Mucosa of rectum (tissue), 2 donors: ENCODE data around the gene ADGRA3.

Experiments
- H3K27ac ChIP-seq, 2 donors: one replicate each; pipeline ENCODE4 v1.7.0; 2013; ENCODE audit warnings: inconsistent platforms in 2 of 2, low read depth in 2 of 2, low read length in 2 of 2
- H3K27me3 ChIP-seq, 2 donors: one replicate each; pipeline ENCODE4 v1.7.0; 2013; ENCODE audit warnings: low read length in 2 of 2; ENCODE audit not compliant: control insufficient read depth in 2 of 2, insufficient read depth in 2 of 2
- H3K36me3 ChIP-seq, 2 donors: one replicate each; pipeline ENCODE4 v1.7.0; 2013; ENCODE audit warnings: low read length in 2 of 2; ENCODE audit not compliant: control insufficient read depth in 2 of 2, insufficient read depth in 2 of 2
- H3K4me1 ChIP-seq, 2 donors: one replicate each; pipeline ENCODE4 v1.7.0; 2013; ENCODE audit warnings: low read length in 2 of 2, mild to moderate bottlenecking in 1 of 2; ENCODE audit not compliant: control insufficient read depth in 2 of 2, insufficient read depth in 2 of 2
- H3K4me3 ChIP-seq, 2 donors: one replicate each; pipeline ENCODE4 v1.7.0; 2013; ENCODE audit warnings: low read length in 2 of 2
- H3K9ac ChIP-seq, 2 donors: one replicate each; pipeline ENCODE4 v1.7.0; 2013; ENCODE audit warnings: low read length in 2 of 2, low read depth in 1 of 2, mild to moderate bottlenecking in 1 of 2
- H3K9me3 ChIP-seq, 2 donors: one replicate each; pipeline ENCODE4 v1.7.0; 2013; ENCODE audit warnings: low read length in 2 of 2; ENCODE audit not compliant: control insufficient read depth in 2 of 2
- donor health status: healthy.
- donor health status: Normal muscosa, but diverticular disease.

The ADGRA3 gene

GRCh38 chr4:22456291-22456690 lies 59.6 kb downstream of the ADGRA3 start:
- H3K27ac ChIP-seq, result no peak overlapping the region
- H3K4me3 ChIP-seq, result no peak overlapping the region
- peaks cover 8 to 17% of the 10 kb centered on the region in 2 donors for H3K36me3 ChIP-seq
- H3K9me3 ChIP-seq, result no peaks in the 10 kb centered on the region
- no peaks in the 10 kb centered on the region for H3K27me3 ChIP-seq
- H3K9ac ChIP-seq, result no peak overlapping the region
- H3K4me1 ChIP-seq, result no peaks in the 10 kb centered on the region

DNA sequence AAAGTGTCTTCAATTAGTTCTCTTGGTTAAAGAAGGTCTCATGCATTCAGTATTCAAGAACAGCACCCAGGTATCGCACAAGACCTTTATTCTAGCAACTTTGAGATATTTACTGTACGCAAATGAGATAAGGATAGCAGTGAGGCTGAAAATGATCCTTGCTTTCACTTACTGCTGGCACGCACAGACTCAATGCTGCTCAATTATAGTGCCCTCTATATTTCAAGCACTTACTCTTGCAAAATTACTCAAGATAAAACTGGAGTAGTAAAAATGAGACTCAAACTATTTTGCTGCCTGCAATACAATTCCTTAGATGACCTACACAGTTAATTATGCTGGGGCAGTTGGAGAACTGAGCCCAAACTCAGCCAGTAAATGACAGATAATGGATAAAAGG lies 60.9 kb downstream of the ADGRA3 start:
- H3K36me3 ChIP-seq, result peaks cover 6 to 10% of the 10 kb centered on the region in 2 donors
- H3K27ac ChIP-seq, result no peak overlapping the region
- H3K4me1 ChIP-seq, result no peaks in the 10 kb centered on the region
- H3K9ac ChIP-seq, result no peak overlapping the region
- no peaks in the 10 kb centered on the region for H3K9me3 ChIP-seq
- no peak overlapping the region for H3K4me3 ChIP-seq
- no peaks in the 10 kb centered on the region for H3K27me3 ChIP-seq

- H3K4me1 ChIP-seq, result no peaks in the 10 kb centered on the region
- H3K4me3 ChIP-seq, result no peak overlapping the region
- no peak overlapping the region for H3K27ac ChIP-seq
- no peaks in the 10 kb centered on the region for H3K9me3 ChIP-seq
- no peak overlapping the region for H3K9ac ChIP-seq
- H3K36me3 ChIP-seq, result peaks cover 6 to 12% of the 10 kb centered on the region in 2 donors
- H3K27me3 ChIP-seq, result no peaks in the 10 kb centered on the region
These were observed 61.5 kb downstream of the ADGRA3 start for GRCh38 chr4:22454216-22454838.

GRCh38 chr4:22444813-22445212 lies 71.1 kb downstream of the ADGRA3 start:
- Histone ChIP-seq H3K4me3 (no peak overlapping the region), H3K9me3 (no peaks in the 10 kb centered on the region), H3K9ac (no peak overlapping the region), H3K27me3 (no peaks in the 10 kb centered on the region), H3K4me1 (no peaks in the 10 kb centered on the region), H3K27ac (no peak overlapping the region), H3K36me3 (peaks cover 20 to 28% of the 10 kb centered on the region in 2 donors)

DNA sequence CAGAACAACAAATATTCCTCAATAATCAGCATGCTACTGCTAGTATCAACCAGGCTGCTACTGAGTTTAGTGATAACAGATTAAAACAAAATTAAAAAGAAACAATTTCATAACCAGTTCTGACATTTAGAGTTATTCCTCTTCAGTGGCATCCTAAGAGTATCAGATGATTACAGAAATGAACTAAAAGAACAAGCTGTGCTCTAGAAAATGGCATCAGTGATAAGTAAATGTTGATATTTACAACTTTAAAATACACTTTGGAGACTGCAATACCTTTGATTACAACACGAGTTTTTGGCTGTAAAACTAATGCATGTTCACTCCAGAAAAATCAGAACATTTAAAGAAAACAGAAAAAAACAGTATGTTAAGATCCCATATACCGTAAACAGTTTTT lies 72.9 kb downstream of the ADGRA3 start:
- Histone ChIP-seq H3K9me3 (no peaks in the 10 kb centered on the region), H3K4me3 (no peak overlapping the region), H3K27ac (no peak overlapping the region), H3K36me3 (peaks cover 16 to 31% of the 10 kb centered on the region in 2 donors), H3K9ac (no peak overlapping the region), H3K4me1 (no peaks in the 10 kb centered on the region), H3K27me3 (no peaks in the 10 kb centered on the region)

DNA sequence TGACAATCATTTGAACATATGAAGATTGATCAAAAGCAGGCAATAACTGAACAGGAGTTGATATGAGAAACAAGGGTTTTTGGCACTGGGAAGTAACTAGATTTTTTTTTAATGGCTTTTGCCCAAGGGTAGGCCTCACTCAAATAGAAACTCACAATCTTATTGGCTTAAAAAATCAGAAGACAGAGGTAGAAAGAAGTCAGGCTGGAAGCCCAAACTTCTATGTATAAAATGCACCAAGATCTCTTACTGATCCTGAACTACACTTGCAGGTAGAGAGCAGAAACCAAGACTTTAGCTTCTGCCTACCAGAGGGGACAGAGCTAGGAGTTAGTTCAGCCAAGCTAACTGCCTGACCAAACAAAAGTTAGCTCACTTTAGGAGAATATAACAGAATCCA lies 74.9 kb downstream of the ADGRA3 start:
- no peaks in the 10 kb centered on the region for H3K27me3 ChIP-seq
- no peak overlapping the region for H3K27ac ChIP-seq
- H3K4me3 ChIP-seq, result no peak overlapping the region
- H3K4me1 ChIP-seq, result no peaks in the 10 kb centered on the region
- H3K9ac ChIP-seq, result no peak overlapping the region
- H3K9me3 ChIP-seq, result no peaks in the 10 kb centered on the region
- peaks cover 14 to 28% of the 10 kb centered on the region in 2 donors for H3K36me3 ChIP-seq

- Histone ChIP-seq H3K9ac (no peak overlapping the region), H3K27me3 (no peaks in the 10 kb centered on the region), H3K27ac (no peak overlapping the region), H3K9me3 (no peaks in the 10 kb centered on the region), H3K4me3 (no peak overlapping the region), H3K36me3 (peaks cover 14 to 31% of the 10 kb centered on the region in 2 donors), H3K4me1 (peaks cover 0 to 5% of the 10 kb centered on the region in 2 donors)
These were observed 75.9 kb downstream of the ADGRA3 start for GRCh38 chr4:22439947-22440346.

GRCh38 chr4:22435652-22436051 lies 80.2 kb downstream of the ADGRA3 start:
- Histone ChIP-seq H3K27ac (no peak overlapping the region), H3K9ac (no peak overlapping the region), H3K9me3 (no peaks in the 10 kb centered on the region), H3K4me1 (peaks cover 0 to 5% of the 10 kb centered on the region in 2 donors), H3K36me3 (peaks cover 6 to 11% of the 10 kb centered on the region in 2 donors), H3K27me3 (no peaks in the 10 kb centered on the region), H3K4me3 (no peak overlapping the region)

DNA sequence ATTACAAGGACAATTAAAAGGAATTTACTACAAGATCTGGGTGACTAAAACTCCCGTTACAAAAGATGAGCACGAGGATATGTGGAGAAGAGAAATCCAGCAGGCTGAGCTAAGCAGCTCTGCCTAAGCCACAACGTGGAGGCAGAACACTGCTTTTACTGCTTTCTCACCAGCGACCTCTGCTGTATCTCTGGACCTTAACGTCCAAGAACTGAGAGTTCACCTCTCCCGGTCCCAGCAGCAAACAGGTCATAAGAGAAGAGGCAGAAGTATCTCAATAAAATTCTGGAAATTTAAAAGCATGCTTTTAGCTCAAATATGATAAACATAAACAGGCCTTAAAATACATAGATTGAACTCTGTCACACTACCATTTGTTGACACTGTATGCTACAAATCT lies 81.0 kb downstream of the ADGRA3 start:
- Histone ChIP-seq H3K27me3 (no peaks in the 10 kb centered on the region), H3K9me3 (no peaks in the 10 kb centered on the region), H3K4me1 (peaks cover 0 to 5% of the 10 kb centered on the region in 2 donors), H3K27ac (no peak overlapping the region), H3K4me3 (no peak overlapping the region), H3K9ac (no peak overlapping the region), H3K36me3 (peaks cover 6 to 11% of the 10 kb centered on the region in 2 donors)

GRCh38 chr4:22430626-22431025 lies 85.2 kb downstream of the ADGRA3 start:
- Histone ChIP-seq H3K36me3 (peaks cover 0 to 8% of the 10 kb centered on the region in 2 donors), H3K9ac (no peak overlapping the region), H3K4me3 (no peak overlapping the region), H3K4me1 (peaks cover 0 to 2% of the 10 kb centered on the region in 2 donors), H3K27me3 (no peaks in the 10 kb centered on the region), H3K9me3 (no peaks in the 10 kb centered on the region), H3K27ac (no peak overlapping the region)
